B cell (primary cell): ENCODE results near the gene MED26. TPM values are rescaled to one million over a fixed set of nuclear protein-coding genes. Genes with fewer than 3 reads are reported as not detected.

Experiments
- ATAC-seq: fragments of 200-7000 bp; cut with Tn5 transposase; one replicate; pipeline ENCODE4 v1.10.0; 2021; ENCODE audit warnings: low read depth, mild to moderate bottlenecking, moderate number of reproducible peaks, moderate library complexity
- CTCF ChIA-PET: fragments of 350-600 bp; sonication (Branson Sonifier 250); formaldehyde crosslinking; loops from one replicate; lab custom pipeline; 2021; ENCODE audit warnings: antibody characterized with exemption, inconsistent platforms; lab: Charles Lee
- POLR2A ChIA-PET: fragments of 350-600 bp; sonication (Branson Sonifier 250); formaldehyde crosslinking; loops from one replicate; lab custom pipeline; 2021; ENCODE audit warnings: antibody characterized with exemption; lab: Charles Lee
- DNase-seq: peaks from one replicate; pipeline ENCODE4 v3.0.0; 2013
- H2AFZ ChIP-seq: 2 replicates; pipeline ENCODE4 v1.6.1; 2012; ENCODE audit warnings: mild to moderate bottlenecking, low read depth, low read length; ENCODE audit not compliant: insufficient read depth, poor library complexity, severe bottlenecking
- H3K27ac ChIP-seq, 2 donors: 1 replicate in 1 of 2; 2 replicates in 1 of 2; pipeline ENCODE4 v1.5.1; 2012 to 2013; ENCODE audit warnings: low read length in 2 of 2, mild to moderate bottlenecking in 2 of 2, moderate library complexity in 1 of 2
- H3K27me3 ChIP-seq, 4 experiments: fragments of 200-600 bp in 1 of 4; sonication (generic) in 1 of 4; replicated peaks in 1 of 4; 1 replicate in 2 of 4; 2 replicates in 2 of 4; pipeline versions ENCODE4 v1.6.1 to v1.7.0; 2013 to 2016; ENCODE audit warnings: low read length in 3 of 4, mild to moderate bottlenecking in 2 of 4, mixed read lengths in 1 of 4, moderate library complexity in 1 of 4; ENCODE audit not compliant: insufficient read depth in 4 of 4, control insufficient read depth in 3 of 4; ENCODE audit errors: control extremely low read depth in 1 of 4
- H3K36me3 ChIP-seq, 2 experiments: replicated peaks in 1 of 2; 1 replicate in 1 of 2; 2 replicates in 1 of 2; pipeline versions ENCODE4 v1.6.1 to v1.7.1; 2013; ENCODE audit warnings: low read length in 1 of 2; ENCODE audit not compliant: insufficient read depth in 2 of 2, control insufficient read depth in 1 of 2; ENCODE audit errors: control extremely low read depth in 1 of 2, extremely low read depth in 1 of 2
- H3K4me1 ChIP-seq, 2 donors: fragments of 200-600 bp in 1 of 2; sonication (generic) in 1 of 2; 1 replicate in 1 of 2; 2 replicates in 1 of 2; pipeline versions ENCODE4 v1.5.1 to v1.6.1; 2013 to 2017; ENCODE audit warnings: low read length in 2 of 2; ENCODE audit not compliant: control insufficient read depth in 2 of 2, insufficient read depth in 2 of 2
- H3K4me2 ChIP-seq: replicated peaks from 2 replicates; pipeline ENCODE3; 2012; ENCODE audit warnings: mild to moderate bottlenecking, low read depth, low read length; ENCODE audit not compliant: poor library complexity, severe bottlenecking
- H3K4me3 ChIP-seq, 5 experiments: fragments of 200-600 bp in 1 of 5; sonication (generic) in 1 of 5; 1 replicate in 3 of 5; 2 replicates in 2 of 5; pipeline versions ENCODE4 v1.5.1 to v1.7.0; 2011 to 2016; ENCODE audit warnings: low read length in 4 of 5, mild to moderate bottlenecking in 4 of 5, low read depth in 2 of 5, control low read depth in 1 of 5, moderate library complexity in 1 of 5; ENCODE audit not compliant: insufficient read depth in 1 of 5; ENCODE audit errors: control extremely low read depth in 1 of 5, extremely low read depth in 1 of 5
- H3K79me2 ChIP-seq: fragments of 200-600 bp; sonication (generic); one replicate; pipeline ENCODE4 v1.6.0; 2016; ENCODE audit warnings: low read length; ENCODE audit not compliant: control insufficient read depth, insufficient read depth
- H3K9ac ChIP-seq: fragments of 200-600 bp; sonication (generic); 2 replicates; pipeline ENCODE4 v1.6.1; 2017; ENCODE audit warnings: mild to moderate bottlenecking, low read length, moderate library complexity
- H3K9me3 ChIP-seq, 3 donors: one replicate each; pipeline versions ENCODE4 v1.6.1 to v1.7.1; 2013; ENCODE audit warnings: low read length in 2 of 3; ENCODE audit not compliant: control insufficient read depth in 2 of 3, insufficient read depth in 1 of 3; ENCODE audit errors: control extremely low read depth in 1 of 3
- H4K20me1 ChIP-seq: 2 replicates; pipeline ENCODE4 v1.6.0; 2012; ENCODE audit warnings: mild to moderate bottlenecking, low read length; ENCODE audit not compliant: insufficient read depth, control insufficient read depth, poor library complexity, severe bottlenecking
- H3K27ac Mint-ChIP-seq: one replicate; pipeline ENCODE4 v1.8.0; 2021; ENCODE audit warnings: mixed read lengths
- H3K27me3 Mint-ChIP-seq: one replicate; pipeline ENCODE4 v1.8.0; 2021; ENCODE audit warnings: mixed read lengths
- H3K4me1 Mint-ChIP-seq: one replicate; pipeline ENCODE4 v1.8.0; 2021; ENCODE audit warnings: mixed read lengths
- H3K4me3 Mint-ChIP-seq: one replicate; pipeline ENCODE4 v1.8.0; 2021; ENCODE audit warnings: mixed read lengths
- H3K9me3 Mint-ChIP-seq: one replicate; pipeline ENCODE4 v1.8.0; 2022; ENCODE audit warnings: mixed read lengths; ENCODE audit not compliant: insufficient read depth
- CTCF ChIP-seq: fragments of 200-600 bp; IDR thresholded peaks from one replicate; pipeline ENCODE4 v1.8.0; 2022; ENCODE audit warnings: antibody characterized with exemption, mild to moderate bottlenecking
- EZH2 ChIP-seq: IDR thresholded peaks from 2 replicates; pipeline ENCODE4 v1.6.1; 2012; ENCODE audit warnings: borderline replicate concordance, low read depth, mild to moderate bottlenecking, moderate library complexity, low read length; ENCODE audit not compliant: insufficient read depth, poor library complexity, severe bottlenecking
- WGBS: methylation state at CpG from one replicate; pipeline ENCODE4 v1.1.5; 2013; ENCODE audit warnings: missing lambda C conversion rate; ENCODE audit not compliant: insufficient coverage; 5-methylcytosine and 5-hydroxymethylcytosine counted together
- intact Hi-C: fragments of 100-400 bp; cut with micrococcal nuclease; formaldehyde crosslinking; loops from one replicate; pipeline ENCODE4 v1.10.0; 2022
- polyA plus RNA-seq: library from polyadenylated mRNA; depleted of rRNA; stranded (reverse); fragments of >200 nt; gene quantifications from 2 replicates; pipeline ENCODE4 v1.2.3, GENCODE V29; 2012
- total RNA-seq, 2 donors: library from RNA; stranded (reverse); fragments of 120-200 nt in 1 of 2; gene quantifications; 1 replicate in 1 of 2; 2 replicates in 1 of 2; pipeline versions ENCODE4 v1.2.3 to v1.2.4, GENCODE V29; 2013 to 2022

MED26 gene
- total and polyA plus RNA-seq, 2 donors (not counting 1 experiment from before 2014, with no cell fraction given), result 15.6 to 33.6 TPM

- ChIA-PET POLR2A (interaction anchor here (1.3 kb wide), 1 partner anchor 47 kb away, joined by 4 read pairs; the partner anchor contains the start of gene MED26), CTCF (interaction anchor here (0.8 to 1.4 kb wide), 2 partner anchors 8 to 31 kb away, joined by 3 to 5 read pairs; no protein-coding TSS in a partner anchor)
- Mint-ChIP-seq H3K4me3 (peak overlapping the region; percentile 67), H3K27ac (peak overlapping the region; percentile 94), H3K4me1 (peaks cover 69% of the 10 kb centered on the region), H3K27me3 (no peaks in the 10 kb centered on the region), H3K9me3 (no peaks in the 10 kb centered on the region)
- no peaks in the 10 kb centered on the region for H3K9me3 ChIP-seq
- no peak overlapping the region for H3K9ac ChIP-seq
- H4K20me1 ChIP-seq, result peaks cover 71% of the 10 kb centered on the region
- peaks cover 42 to 49% of the 10 kb centered on the region in 2 donors for H3K4me1 ChIP-seq
- peak overlapping the region in 1 of 2 donors; percentile 99 for H3K27ac ChIP-seq
- H3K4me2 ChIP-seq, result peak overlapping the region; percentile 38
- DNase-seq (peak; percentile 50), ATAC-seq (no peak)
- no peak overlapping the region for H2AFZ ChIP-seq
- TF ChIP-seq CTCF (no peak), EZH2 (no peak)
- H3K4me3 ChIP-seq, result no peak overlapping the region
- H3K27me3 ChIP-seq, result no peaks in the 10 kb centered on the region
- peaks cover 99% of the 10 kb centered on the region for H3K79me2 ChIP-seq
- intact Hi-C loops, result loop anchor here (10.0 kb wide), 1 partner anchor 467 kb away; the partner anchor contains the start of gene RAB8A
- H3K36me3 ChIP-seq, result peaks cover 0 to 39% of the 10 kb centered on the region in 2 experiments
- 70% methylated on average over 10 of the region's 12 CpGs for whole genome bisulfite sequencing
These were observed 46.6 kb downstream of the MED26 start for GRCh38 chr19:16581145-16581970.

- ChIA-PET CTCF (interaction anchor here (0.7 kb wide), 1 partner anchor 23 kb away, joined by 3 read pairs; no protein-coding TSS in a partner anchor), POLR2A (interaction anchor here (1.2 kb wide), 1 partner anchor 9 kb away, joined by 4 read pairs; no protein-coding TSS in a partner anchor)
- Histone ChIP-seq H2AFZ (no peak overlapping the region), H3K4me3 (no peak overlapping the region), H3K27me3 (no peaks in the 10 kb centered on the region), H3K79me2 (peaks cover 98% of the 10 kb centered on the region), H3K9me3 (no peaks in the 10 kb centered on the region), H4K20me1 (peaks cover 88% of the 10 kb centered on the region), H3K9ac (no peak overlapping the region), H3K4me2 (no peak overlapping the region), H3K27ac (no peak overlapping the region), H3K36me3 (peaks cover 0 to 51% of the 10 kb centered on the region in 2 experiments), H3K4me1 (peaks cover 32 to 38% of the 10 kb centered on the region in 2 donors)
- TF ChIP-seq CTCF (no peak), EZH2 (no peak)
- H3K27me3 Mint-ChIP-seq, result no peaks in the 10 kb centered on the region
- no peaks in the 10 kb centered on the region for H3K9me3 Mint-ChIP-seq
- H3K4me3 Mint-ChIP-seq, result no peak overlapping the region
- DNase-seq, result no peak
- intact Hi-C loops, result no loop called here
- H3K4me1 Mint-ChIP-seq, result peaks cover 65% of the 10 kb centered on the region
- ATAC-seq, result no peak
- H3K27ac Mint-ChIP-seq, result peak overlapping the region; percentile 75
- 93% methylated on average over 3 of the region's 4 CpGs for WGBS
These were observed 48.6 kb downstream of the MED26 start for GRCh38 chr19:16579381-16579780.
